Activated CD4-positive, alpha-beta T cell treated with anti-CD3 and anti-CD28 coated beads for 36 hours (primary cell): ENCODE results near the gene TMED1. TPM values are rescaled to one million over a fixed set of nuclear protein-coding genes. Genes with fewer than 3 reads are reported as not detected.
"Not testable (repeated sequence)": the region's sequence is repeated elsewhere in the genome, so short reads cannot be mapped to it uniquely, and the experiment has no call there.

Source experiments
- ATAC-seq: fragments of 200-7000 bp; cut with Tn5 transposase; one replicate; pipeline ENCODE4 v1.10.0; 2021; ENCODE audit warnings: mild to moderate bottlenecking, moderate library complexity
- CTCF ChIA-PET: fragments of 350-600 bp; sonication (Branson Sonifier 250); formaldehyde crosslinking; loops from one replicate; lab custom pipeline; 2021; ENCODE audit warnings: antibody characterized with exemption; lab: Charles Lee
- POLR2A ChIA-PET: fragments of 350-600 bp; sonication (Branson Sonifier 250); formaldehyde crosslinking; loops from one replicate; lab custom pipeline; 2021; ENCODE audit warnings: antibody characterized with exemption, inconsistent platforms; lab: Charles Lee
- DNase-seq: peaks from one replicate; pipeline ENCODE4 v3.0.0-alpha.2; 2020
- H3K27ac Mint-ChIP-seq: one replicate; pipeline ENCODE4 v1.8.0; 2021; ENCODE audit warnings: mixed read lengths
- H3K27me3 Mint-ChIP-seq: one replicate; pipeline ENCODE4 v1.8.0; 2021; ENCODE audit warnings: mixed read lengths
- H3K36me3 Mint-ChIP-seq: one replicate; pipeline ENCODE4 v1.8.0; 2021; ENCODE audit warnings: low read depth, mixed read lengths
- H3K4me1 Mint-ChIP-seq: one replicate; pipeline ENCODE4 v1.8.0; 2021; ENCODE audit warnings: mixed read lengths
- H3K4me3 Mint-ChIP-seq: one replicate; pipeline ENCODE4 v1.8.0; 2021; ENCODE audit warnings: mild to moderate bottlenecking, moderate library complexity, mixed read lengths
- H3K9me3 Mint-ChIP-seq: one replicate; pipeline ENCODE4 v1.8.0; 2021; ENCODE audit warnings: low read depth, mixed read lengths
- intact Hi-C, 2 experiments: fragments of 100-400 bp; cut with DNase I in 1 of 2; cut with micrococcal nuclease in 1 of 2; formaldehyde crosslinking; loops; one replicate each; pipeline versions ENCODE4 v1.14.2 to v1.15.1; 2022 to 2024; cut with DNase I, micrococcal nuclease
- total RNA-seq, 2 experiments: library from RNA; stranded (reverse); gene quantifications; one replicate each; pipeline ENCODE4 v1.2.3, GENCODE V29; 2021

Gene TMED1
- 10 to 100 TPM in 1 of 2 experiments, 1 to 10 TPM in 1; 8.7 to 15.3 TPM for total RNA-seq

GRCh38 chr19:10835754-10836478 is at the start of gene TMED1:
TMED1 (minus strand) TSS chr19:10836212; CDS start chr19:10836191, 21 bp downstream.
- POLR2A ChIA-PET: interaction anchor here (0.5 to 3.4 kb wide), 16 partner anchors 8 to 565 kb away, joined by 3 to 21 read pairs (median 4); partner anchors contain the start of genes CARM1, DNM2, ICAM1 and LDLR
- Mint-ChIP-seq H3K27ac (peak within 1 kb of the TSS; percentile 99), H3K4me1 (peaks cover 15% of the 10 kb centered on the region), H3K9me3 (peaks cover 4% of the 10 kb centered on the region), H3K27me3 (no peaks in the 10 kb centered on the region), H3K36me3 (peaks cover 10% of the 10 kb centered on the region), H3K4me3 (peak within 1 kb of the TSS; percentile 94)
- ATAC-seq: peak; percentile 93
- DNase-seq: peak; percentile 99
- CTCF ChIA-PET: interaction anchor here (0.6 to 6.3 kb wide), 21 partner anchors 14 to 269 kb away, joined by 3 to 59 read pairs (median 4); partner anchors contain the start of genes CARM1, DNM2 and QTRT1
- intact Hi-C loops: loop anchor here (1.0 to 2.0 kb wide), 13 partner anchors 35 to 503 kb away; partner anchors contain the start of genes CARM1 (in 2 of the 2), ILF3 (in 1 of the 2), KANK2 (in 1 of the 2) and KRI1 (in 1 of the 2)

- DNase-seq: no peak
- no peak for ATAC-seq
- CTCF ChIA-PET: interaction anchor here (0.6 to 1.2 kb wide), 5 partner anchors 12 to 1978 kb away, joined by 3 to 4 read pairs (median 4); no protein-coding TSS in a partner anchor
- Mint-ChIP-seq H3K27me3 (no peaks in the 10 kb centered on the region), H3K36me3 (peaks cover 3% of the 10 kb centered on the region), H3K9me3 (no peaks in the 10 kb centered on the region), H3K4me1 (no peaks in the 10 kb centered on the region), H3K27ac (no peak overlapping the region), H3K4me3 (no peak overlapping the region)
- POLR2A ChIA-PET: no interaction called here
- intact Hi-C loops: no loop called here
These were observed 49.5 kb upstream of the TMED1 start for GRCh38 chr19:10885201-10886169.

GRCh38 chr19:10884274-10884673 is 48.3 kb upstream of the TMED1 start:
- DNase-seq: no peak
- intact Hi-C loops: no loop called here
- Mint-ChIP-seq H3K4me1 (peaks cover 4% of the 10 kb centered on the region), H3K9me3 (no peaks in the 10 kb centered on the region), H3K4me3 (no peak overlapping the region), H3K27me3 (no peaks in the 10 kb centered on the region), H3K36me3 (peaks cover 6% of the 10 kb centered on the region), H3K27ac (no peak overlapping the region)
- ATAC-seq: no peak
- POLR2A ChIA-PET: no interaction called here
- CTCF ChIA-PET: interaction anchor here (0.9 kb wide), 1 partner anchor 1980 kb away, joined by 4 read pairs; no protein-coding TSS in a partner anchor

- Mint-ChIP-seq H3K9me3 (no peaks in the 10 kb centered on the region), H3K4me1 (peaks cover 20% of the 10 kb centered on the region), H3K4me3 (no peak overlapping the region), H3K27me3 (no peaks in the 10 kb centered on the region), H3K36me3 (peaks cover 7% of the 10 kb centered on the region), H3K27ac (no peak overlapping the region)
- ChIA-PET CTCF (no interaction called here), POLR2A (interaction anchor here (0.5 to 0.8 kb wide), 3 partner anchors 35 to 330 kb away, joined by 3 read pairs; no protein-coding TSS in a partner anchor)
- intact Hi-C loops: no loop called here
- DNase-seq (no peak), ATAC-seq (no peak)
These were observed 46.1 kb upstream of the TMED1 start for GRCh38 chr19:10882108-10882457.

- no peak for DNase-seq
- peaks cover 7% of the 10 kb centered on the region for H3K36me3 Mint-ChIP-seq
- POLR2A ChIA-PET: interaction anchor here (0.5 to 0.8 kb wide), 3 partner anchors 36 to 329 kb away, joined by 3 read pairs; no protein-coding TSS in a partner anchor
These were observed 45.5 kb upstream of the TMED1 start for GRCh38 chr19:10881403-10882107.

GRCh38 chr19:10878253-10878652 is 42.2 kb upstream of the TMED1 start:
- H3K27ac Mint-ChIP-seq: peak overlapping the region; percentile 86
- peaks cover 9% of the 10 kb centered on the region for H3K36me3 Mint-ChIP-seq
- peaks cover 35% of the 10 kb centered on the region for H3K4me1 Mint-ChIP-seq
- POLR2A ChIA-PET: no interaction called here
- DNase-seq (no peak), ATAC-seq (no peak)
- H3K27me3 Mint-ChIP-seq: no peaks in the 10 kb centered on the region
- H3K4me3 Mint-ChIP-seq: no peak overlapping the region
- H3K9me3 Mint-ChIP-seq: no peaks in the 10 kb centered on the region
- intact Hi-C loops: loop anchor here in 1 of 2 experiments (2.0 to 10.0 kb wide), 2 partner anchors 83 to 773 kb away; partner anchors contain the start of genes ANGPTL6, PPAN and SMARCA4
- CTCF ChIA-PET: no interaction called here

More at GRCh38 chr19:10881403-10882107, 45.5 kb upstream of the TMED1 start:
- CTCF ChIA-PET: interaction anchor here (0.6 to 2.5 kb wide), 5 partner anchors 10 to 373 kb away, joined by 3 to 10 read pairs (median 3); partner anchors contain the start of gene CARM1
- Mint-ChIP-seq H3K27ac (no peak overlapping the region), H3K9me3 (no peaks in the 10 kb centered on the region), H3K4me3 (no peak overlapping the region), H3K27me3 (no peaks in the 10 kb centered on the region), H3K4me1 (peaks cover 25% of the 10 kb centered on the region)
- intact Hi-C loops: no loop called here
- no peak for ATAC-seq

- H3K27me3 Mint-ChIP-seq, H3K4me3 Mint-ChIP-seq: not testable (repeated sequence)
- intact Hi-C loops: loop anchor here in 1 of 2 experiments (2.0 to 10.0 kb wide), 2 partner anchors 83 to 773 kb away; partner anchors contain the start of genes ANGPTL6, PPAN and SMARCA4
These were observed 41.6 kb upstream of the TMED1 start for GRCh38 chr19:10877608-10878007.

GRCh38 chr19:10876459-10877240 is 40.6 kb upstream of the TMED1 start:
- peak overlapping the region; percentile 47 for H3K27ac Mint-ChIP-seq
- intact Hi-C loops: loop anchor here in 1 of 2 experiments (10.0 kb wide), 1 partner anchor 772 kb away; the partner anchor contains the start of genes ANGPTL6 and PPAN
- ChIA-PET POLR2A (interaction anchor here (0.6 kb wide), 1 partner anchor 222 kb away, joined by 3 read pairs; no protein-coding TSS in a partner anchor), CTCF (interaction anchor here (0.7 to 1.2 kb wide), 3 partner anchors 12 to 250 kb away, joined by 3 to 5 read pairs (median 3); no protein-coding TSS in a partner anchor)
- H3K4me3 Mint-ChIP-seq: no peak overlapping the region
- DNase-seq (peak; percentile 25), ATAC-seq (peak; percentile 14)
- peaks cover 13% of the 10 kb centered on the region for H3K36me3 Mint-ChIP-seq
- H3K27me3 Mint-ChIP-seq: no peaks in the 10 kb centered on the region
- H3K4me1 Mint-ChIP-seq: peaks cover 42% of the 10 kb centered on the region
- H3K9me3 Mint-ChIP-seq: no peaks in the 10 kb centered on the region

More at GRCh38 chr19:10877608-10878007, 41.6 kb upstream of the TMED1 start:
- peaks cover 12% of the 10 kb centered on the region for H3K36me3 Mint-ChIP-seq
- DNase-seq, ATAC-seq, H3K9me3 Mint-ChIP-seq, POLR2A ChIA-PET: not testable (repeated sequence)
- peak overlapping the region; percentile 86 for H3K27ac Mint-ChIP-seq
- CTCF ChIA-PET: interaction anchor here (0.6 to 1.2 kb wide), 3 partner anchors 11 to 249 kb away, joined by 3 read pairs; no protein-coding TSS in a partner anchor
- peaks cover 41% of the 10 kb centered on the region for H3K4me1 Mint-ChIP-seq

GRCh38 chr19:10874024-10874423 is 38.0 kb upstream of the TMED1 start:
- POLR2A ChIA-PET: interaction anchor here (0.6 kb wide), 2 partner anchors 252 to 705 kb away, joined by 4 to 5 read pairs; no protein-coding TSS in a partner anchor
- H3K27ac Mint-ChIP-seq: peak overlapping the region; percentile 51
- H3K4me3 Mint-ChIP-seq: no peak overlapping the region
- peaks cover 45% of the 10 kb centered on the region for H3K4me1 Mint-ChIP-seq
- DNase-seq (no peak), ATAC-seq (no peak)
- no peaks in the 10 kb centered on the region for H3K27me3 Mint-ChIP-seq
- CTCF ChIA-PET: interaction anchor here (0.9 to 2.6 kb wide), 2 partner anchors 10 to 274 kb away, joined by 4 to 13 read pairs; no protein-coding TSS in a partner anchor
- H3K9me3 Mint-ChIP-seq: no peaks in the 10 kb centered on the region
- intact Hi-C loops: loop anchor here (5.0 to 10.0 kb wide), 3 partner anchors 53 to 769 kb away; partner anchors contain the start of genes ANGPTL6 (in 1 of the 2), KANK2 (in 1 of the 2), PPAN (in 1 of the 2) and TIMM29 (in 1 of the 2)
- H3K36me3 Mint-ChIP-seq: peaks cover 8% of the 10 kb centered on the region
